ENCODE results near the gene MLLT3.

MLLT3 gene

DNA sequence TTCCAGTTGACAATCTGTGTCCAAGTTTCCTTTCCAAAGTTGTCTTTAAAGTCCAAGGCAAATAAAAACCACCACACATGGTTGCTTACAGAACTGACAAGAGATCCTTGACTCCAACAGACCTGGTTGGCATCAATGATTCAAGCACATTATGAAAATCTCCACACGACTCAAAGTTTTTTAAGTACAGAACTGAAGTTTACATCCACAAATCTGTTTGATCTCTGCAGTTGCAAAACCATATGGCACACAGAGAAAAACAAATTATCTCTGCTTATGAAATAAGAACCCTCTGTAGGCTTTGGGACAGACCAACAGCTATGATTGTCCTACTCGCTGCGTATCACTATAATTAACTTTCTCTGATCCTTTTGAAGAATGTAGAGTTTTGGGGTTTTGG lies 60.8 kb downstream of the MLLT3 start:
- H2AFZ ChIP-seq (ENCODE audit: low read depth, low read length): no peak overlapping the region
- TF ChIP-seq, protein P1, sequence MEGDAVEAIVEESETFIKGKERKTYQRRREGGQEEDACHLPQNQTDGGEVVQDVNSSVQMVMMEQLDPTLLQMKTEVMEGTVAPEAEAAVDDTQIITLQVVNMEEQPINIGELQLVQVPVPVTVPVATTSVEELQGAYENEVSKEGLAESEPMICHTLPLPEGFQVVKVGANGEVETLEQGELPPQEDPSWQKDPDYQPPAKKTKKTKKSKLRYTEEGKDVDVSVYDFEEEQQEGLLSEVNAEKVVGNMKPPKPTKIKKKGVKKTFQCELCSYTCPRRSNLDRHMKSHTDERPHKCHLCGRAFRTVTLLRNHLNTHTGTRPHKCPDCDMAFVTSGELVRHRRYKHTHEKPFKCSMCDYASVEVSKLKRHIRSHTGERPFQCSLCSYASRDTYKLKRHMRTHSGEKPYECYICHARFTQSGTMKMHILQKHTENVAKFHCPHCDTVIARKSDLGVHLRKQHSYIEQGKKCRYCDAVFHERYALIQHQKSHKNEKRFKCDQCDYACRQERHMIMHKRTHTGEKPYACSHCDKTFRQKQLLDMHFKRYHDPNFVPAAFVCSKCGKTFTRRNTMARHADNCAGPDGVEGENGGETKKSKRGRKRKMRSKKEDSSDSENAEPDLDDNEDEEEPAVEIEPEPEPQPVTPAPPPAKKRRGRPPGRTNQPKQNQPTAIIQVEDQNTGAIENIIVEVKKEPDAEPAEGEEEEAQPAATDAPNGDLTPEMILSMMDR (IDR thresholded peaks at IDR 0.05; ENCODE audit: low read depth, low read length): no peak
- no peak for TF ChIP-seq EZH2phosphoT487 (IDR thresholded peaks at IDR 0.05; ENCODE audit: low read depth)
- H3K4me2 ChIP-seq (ENCODE audit: low read length): no peak overlapping the region
- H3K36me3 ChIP-seq (replicated peaks; ENCODE audit: low read depth, low read length): no peaks in the 10 kb centered on the region
- no peaks in the 10 kb centered on the region for H3K9me3 ChIP-seq (ENCODE audit: insufficient read depth, low read length)
- 0 out of 2 replicates have a peak, but pooled peaks cover 2% of the 10 kb centered on the region for H3K27me3 ChIP-seq (ENCODE audit: low read depth, low read length)
- H3K27ac ChIP-seq (ENCODE audit: low read length): no peak overlapping the region
- H3K79me2 ChIP-seq (ENCODE audit: low read length): no peaks in the 10 kb centered on the region
- H3K9ac ChIP-seq (ENCODE audit: low read length): no peak overlapping the region
- H3K4me1 ChIP-seq (ENCODE audit: low read length): no peaks in the 10 kb centered on the region; the same call in 1 of the 2 replicates
- H4K20me1 ChIP-seq (ENCODE audit: insufficient read depth, low read length): no peaks in the 10 kb centered on the region
- no peak overlapping the region for H3K4me3 ChIP-seq (ENCODE audit: low read length)

DNA sequence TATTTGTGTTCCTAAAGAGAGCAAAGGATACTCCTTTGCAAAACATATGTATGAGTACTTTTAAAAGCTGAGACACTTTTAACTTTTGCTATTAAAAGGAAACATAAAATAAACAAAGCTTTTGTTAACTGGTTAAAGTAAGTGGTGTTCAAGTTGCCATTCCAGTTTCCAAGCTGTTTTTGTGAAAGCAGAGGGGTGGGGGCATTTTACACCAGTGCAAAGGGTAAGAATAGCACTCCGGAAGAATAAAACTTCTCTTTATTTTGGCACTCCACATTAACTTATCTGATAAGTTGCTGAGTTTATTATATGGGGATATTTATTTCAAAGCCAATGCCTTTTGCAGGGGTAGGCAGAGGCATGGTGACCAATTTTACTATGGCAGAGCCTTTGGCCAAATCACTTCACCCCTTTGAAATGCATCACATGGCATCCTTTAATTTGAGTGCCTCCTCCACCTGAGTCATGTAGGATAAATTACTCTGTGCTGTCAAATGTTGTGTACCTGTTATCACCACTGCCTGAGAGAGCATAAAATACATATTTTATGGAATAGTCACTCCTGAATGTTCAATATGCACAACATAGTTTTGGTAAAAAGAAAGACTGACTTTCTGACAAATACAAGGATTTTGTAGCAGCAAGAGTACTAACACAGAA lies 62.9 kb downstream of the MLLT3 start:
- no peak for TF ChIP-seq EZH2phosphoT487 (IDR thresholded peaks at IDR 0.05; ENCODE audit: low read depth)
- TF ChIP-seq, protein P1 (IDR thresholded peaks at IDR 0.05; ENCODE audit: low read depth, low read length): no peak
- Histone ChIP-seq H3K27me3 (ENCODE audit: low read depth, low read length) (0 out of 2 replicates have a peak, but pooled peaks cover 2% of the 10 kb centered on the region), H3K27ac (ENCODE audit: low read length) (no peak overlapping the region), H3K36me3 (replicated peaks; ENCODE audit: low read depth, low read length) (no peaks in the 10 kb centered on the region), H4K20me1 (ENCODE audit: insufficient read depth, low read length) (no peaks in the 10 kb centered on the region), H3K79me2 (ENCODE audit: low read length) (no peaks in the 10 kb centered on the region), H3K4me1 (ENCODE audit: low read length) (peaks cover 10% of the 10 kb centered on the region), H3K4me2 (ENCODE audit: low read length) (no peak overlapping the region), H3K9me3 (ENCODE audit: insufficient read depth, low read length) (no peaks in the 10 kb centered on the region), H2AFZ (ENCODE audit: low read depth, low read length) (no peak overlapping the region), H3K4me3 (ENCODE audit: low read length) (no peak overlapping the region), H3K9ac (ENCODE audit: low read length) (no peak overlapping the region)

DNA sequence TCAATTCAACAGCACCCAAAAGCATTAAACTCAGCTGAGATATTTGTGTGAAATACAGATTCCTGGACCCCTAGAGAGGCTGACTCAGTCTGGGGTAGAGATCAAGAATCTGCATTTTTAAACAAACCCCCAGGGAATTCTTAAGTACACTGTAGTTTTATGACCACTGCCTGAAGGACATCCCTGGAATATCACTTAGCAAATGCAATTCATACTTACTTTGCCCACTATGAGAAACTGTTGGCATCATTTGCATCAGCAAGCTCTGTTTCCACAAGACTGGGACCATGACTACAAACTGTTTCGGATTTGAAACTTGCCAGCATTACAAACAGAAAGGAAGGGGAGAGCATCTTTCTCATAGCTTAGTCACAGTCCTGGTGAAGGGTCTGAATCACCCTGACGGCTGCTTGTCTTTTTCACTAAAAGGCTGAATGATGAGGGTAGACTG lies 63.7 kb downstream of the MLLT3 start:
- Histone ChIP-seq H3K9me3 (ENCODE audit: insufficient read depth, low read length) (no peaks in the 10 kb centered on the region), H2AFZ (ENCODE audit: low read depth, low read length) (no peak overlapping the region)
- TF ChIP-seq, protein P1 (IDR thresholded peaks at IDR 0.05; ENCODE audit: low read depth, low read length): no peak
- no peak for TF ChIP-seq EZH2phosphoT487 (IDR thresholded peaks at IDR 0.05; ENCODE audit: low read depth)

DNA sequence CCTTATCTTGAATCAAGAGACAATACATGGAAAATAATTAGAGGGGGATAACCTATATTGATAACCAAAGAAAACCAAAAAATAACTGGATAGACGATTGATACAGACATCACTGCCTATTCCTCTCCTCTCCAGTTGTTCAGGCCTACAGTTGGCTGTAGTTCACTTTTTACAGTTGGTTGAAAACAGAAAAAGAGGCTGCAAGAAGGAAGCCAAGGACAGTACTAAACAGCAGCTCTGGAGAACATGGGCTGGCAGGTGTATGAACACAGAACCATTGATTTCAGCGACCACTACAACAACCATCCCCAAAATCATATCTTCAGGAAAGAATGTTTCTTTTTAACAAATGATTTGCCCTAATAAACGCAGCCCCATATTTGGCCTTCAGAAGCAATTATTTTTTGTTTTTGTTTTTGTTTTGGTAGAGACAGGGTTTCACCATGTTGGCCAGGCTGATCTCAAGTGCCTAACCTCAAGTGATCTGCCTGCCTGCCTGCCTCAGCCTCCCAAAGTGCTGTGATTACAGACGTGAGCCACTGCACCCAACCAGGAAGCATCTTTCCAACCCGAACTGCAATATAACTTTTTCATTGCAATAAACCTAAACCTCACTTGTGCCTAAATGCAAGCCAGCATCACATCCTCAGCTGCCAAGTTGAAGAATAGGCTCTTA lies 64.3 kb downstream of the MLLT3 start:
- Histone ChIP-seq H3K9me3 (ENCODE audit: insufficient read depth, low read length) (no peaks in the 10 kb centered on the region), H3K79me2 (ENCODE audit: low read length) (no peaks in the 10 kb centered on the region), H4K20me1 (ENCODE audit: insufficient read depth, low read length) (no peaks in the 10 kb centered on the region), H3K27ac (ENCODE audit: low read length) (no peak overlapping the region), H3K36me3 (replicated peaks; ENCODE audit: low read depth, low read length) (no peaks in the 10 kb centered on the region), H3K4me1 (ENCODE audit: low read length) (peaks cover 23% of the 10 kb centered on the region), H2AFZ (ENCODE audit: low read depth, low read length) (no peak overlapping the region), H3K27me3 (ENCODE audit: low read depth, low read length) (0 out of 2 replicates have a peak, but pooled peaks cover 2% of the 10 kb centered on the region), H3K9ac (ENCODE audit: low read length) (no peak overlapping the region), H3K4me2 (ENCODE audit: low read length) (no peak overlapping the region), H3K4me3 (ENCODE audit: low read length) (no peak overlapping the region)
- TF ChIP-seq, protein P1 (IDR thresholded peaks at IDR 0.05; ENCODE audit: low read depth, low read length): no peak
- TF ChIP-seq EZH2phosphoT487 (IDR thresholded peaks at IDR 0.05; ENCODE audit: low read depth): no peak

More for the DNA sequence above, 63.7 kb downstream of the MLLT3 start:
- H3K4me2 ChIP-seq (ENCODE audit: low read length): no peak overlapping the region
- no peak overlapping the region for H3K4me3 ChIP-seq (ENCODE audit: low read length)
- H3K4me1 ChIP-seq (ENCODE audit: low read length): peaks cover 17% of the 10 kb centered on the region
- no peaks in the 10 kb centered on the region for H3K79me2 ChIP-seq (ENCODE audit: low read length)
- H3K36me3 ChIP-seq (replicated peaks; ENCODE audit: low read depth, low read length): no peaks in the 10 kb centered on the region
- 0 out of 2 replicates have a peak, but pooled peaks cover 2% of the 10 kb centered on the region for H3K27me3 ChIP-seq (ENCODE audit: low read depth, low read length)
- H4K20me1 ChIP-seq (ENCODE audit: insufficient read depth, low read length): no peaks in the 10 kb centered on the region
- H3K9ac ChIP-seq (ENCODE audit: low read length): no peak overlapping the region
- H3K27ac ChIP-seq (ENCODE audit: low read length): no peak overlapping the region

Data from OCI-LY3 (cell line).